HG03039 (cell line): ENCODE data around the gene DNAJB1.

Experiments used
- ATAC-seq: cut with Tn5 transposase; IDR thresholded peaks from one replicate; pipeline ENCODE4 v1.9.1; 2021; ENCODE audit warnings: mild to moderate bottlenecking, moderate library complexity; ENCODE audit not compliant: unreplicated experiment

Gene DNAJB1

DNA sequence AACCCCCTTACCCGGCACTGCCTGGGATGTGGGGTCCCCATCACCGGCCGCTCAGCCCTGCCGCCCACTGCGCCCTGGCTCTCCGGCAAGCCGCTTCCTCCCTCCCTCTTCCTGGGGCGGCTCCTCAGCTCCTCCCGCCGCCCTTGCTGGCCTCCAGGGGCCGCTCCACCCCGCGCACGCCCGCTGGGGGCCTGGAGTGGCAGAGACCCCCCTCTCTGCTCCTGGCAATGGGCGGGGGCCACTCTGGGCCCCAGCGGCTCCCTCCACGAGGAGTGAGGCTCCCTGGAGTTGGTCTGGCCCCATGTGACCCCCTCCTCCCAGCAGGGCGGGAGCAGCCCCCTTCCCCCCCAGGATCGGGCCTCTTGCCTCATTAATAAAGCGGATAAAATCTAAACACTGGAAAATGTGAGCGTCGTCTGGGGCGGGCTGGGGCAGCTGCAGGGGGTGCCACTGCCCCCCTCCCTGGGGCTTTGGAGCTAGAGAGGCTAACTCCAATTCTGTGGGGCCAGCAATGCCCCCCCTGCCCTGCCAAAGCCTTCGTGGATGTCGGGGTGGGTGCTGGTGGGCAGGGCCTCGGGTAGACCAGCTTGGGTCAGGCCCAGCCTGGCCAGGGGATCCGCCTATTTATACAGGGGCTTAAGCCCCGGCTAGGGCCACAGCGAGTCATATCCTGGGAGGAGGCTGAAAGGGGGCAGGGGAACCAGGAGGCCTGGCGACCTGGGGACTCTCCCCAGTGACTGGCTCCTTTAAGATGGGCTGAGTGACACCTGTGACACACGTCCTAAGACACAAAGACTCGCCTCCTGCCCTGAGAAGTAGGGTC lies 42.7 kb downstream of the DNAJB1 start, which contains the start of gene PTGER1:
PTGER1 (minus strand) TSS at position 104 of the 823 bp plus-strand sequence. CDS start 1,034 bp downstream, outside the sequence.
- no peak for ATAC-seq

DNA sequence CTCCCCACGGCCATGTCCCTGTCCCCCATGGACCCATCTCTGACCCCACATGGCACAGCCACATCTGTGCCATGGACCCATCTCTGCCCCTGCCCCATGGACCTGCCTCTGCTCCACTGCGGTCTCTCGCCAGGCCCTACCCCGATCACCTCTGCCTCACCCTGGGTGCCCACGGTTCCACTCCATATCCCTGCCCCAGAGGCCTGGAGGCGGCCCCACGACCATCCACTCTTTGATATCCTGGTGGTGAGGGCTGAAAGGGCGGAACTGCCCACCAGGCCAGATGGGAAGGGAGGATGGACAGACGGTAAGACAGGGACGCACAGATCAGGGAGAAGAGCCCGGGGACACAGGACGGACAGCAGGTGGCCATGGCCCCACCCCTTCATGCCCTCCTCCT lies 43.4 kb downstream of the DNAJB1 start:
- ATAC-seq, result no peak

DNA sequence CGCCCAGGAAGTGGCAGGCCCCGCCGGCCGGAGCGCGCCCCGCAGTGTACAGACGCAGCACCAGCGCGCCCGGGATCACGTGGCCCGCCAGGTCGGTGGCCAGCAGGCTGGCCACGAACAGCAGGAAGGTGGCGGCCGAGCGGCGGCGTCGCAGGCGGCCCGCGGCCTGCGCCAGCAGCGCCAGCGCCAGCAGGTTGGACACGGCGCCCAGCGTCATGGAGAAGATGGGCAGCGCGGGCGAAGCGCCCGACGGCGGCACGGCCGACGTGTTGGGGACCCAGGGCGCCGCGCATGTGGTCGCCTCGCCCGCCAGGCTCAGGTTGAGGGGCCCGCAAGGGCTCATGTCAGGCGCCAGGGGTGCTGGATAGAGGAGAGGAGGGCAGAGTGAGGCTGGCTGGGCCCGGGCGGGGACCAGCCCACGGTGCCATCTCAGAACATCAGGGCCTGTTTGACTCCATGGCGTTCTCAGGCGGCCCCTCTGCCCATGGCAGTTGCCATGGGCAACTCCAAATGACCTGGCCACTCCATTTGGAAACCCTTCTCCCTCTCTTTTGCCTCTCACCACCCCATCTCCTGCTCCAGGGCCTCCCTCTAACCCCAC lies 44.1 kb downstream of the DNAJB1 start:
- ATAC-seq, result no peak

DNA sequence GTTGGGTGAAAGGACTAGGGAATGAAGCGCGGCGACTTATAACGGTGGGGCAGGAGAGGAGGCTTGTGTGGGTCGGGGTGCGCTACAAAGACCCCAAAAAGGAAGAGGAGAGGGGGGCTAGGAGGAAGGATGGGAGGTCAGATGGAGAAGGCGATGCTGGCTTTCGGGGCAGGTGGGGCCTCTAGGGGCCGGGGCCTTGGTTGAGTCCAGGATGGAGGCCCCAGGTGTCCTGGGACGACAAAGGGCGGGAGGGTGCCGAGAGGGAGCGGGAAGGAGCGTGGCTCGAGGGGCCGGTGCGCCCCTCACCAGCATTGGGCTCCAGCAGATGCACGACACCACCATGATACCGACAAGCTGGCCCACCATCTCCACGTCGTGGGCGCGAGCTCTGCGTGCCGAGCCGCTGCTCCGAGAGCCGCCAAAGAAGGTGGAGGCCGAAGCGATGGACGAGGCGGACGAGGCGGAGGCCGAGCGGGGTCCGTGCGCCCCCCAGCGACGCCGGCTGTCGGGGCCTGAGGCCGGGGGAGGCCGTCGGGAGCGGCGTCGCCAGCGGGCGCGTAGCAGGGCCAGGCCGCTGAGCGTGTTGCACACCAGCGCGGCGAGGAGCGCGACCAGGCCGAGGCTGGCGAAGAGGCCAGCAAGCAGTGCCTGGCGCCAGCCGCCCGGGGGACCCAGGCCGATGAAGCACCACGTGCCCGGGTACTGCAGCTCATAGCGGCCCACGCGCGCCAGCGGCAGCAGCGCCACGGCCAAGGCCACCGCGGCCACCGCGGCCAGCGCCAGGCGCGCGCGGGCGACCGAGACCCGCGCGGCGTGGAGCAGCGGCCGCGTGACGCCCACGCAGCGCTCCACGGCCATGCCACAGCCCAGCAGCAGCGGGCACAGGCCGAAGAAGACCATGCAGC lies 44.9 kb downstream of the DNAJB1 start:
- no peak for ATAC-seq

DNA sequence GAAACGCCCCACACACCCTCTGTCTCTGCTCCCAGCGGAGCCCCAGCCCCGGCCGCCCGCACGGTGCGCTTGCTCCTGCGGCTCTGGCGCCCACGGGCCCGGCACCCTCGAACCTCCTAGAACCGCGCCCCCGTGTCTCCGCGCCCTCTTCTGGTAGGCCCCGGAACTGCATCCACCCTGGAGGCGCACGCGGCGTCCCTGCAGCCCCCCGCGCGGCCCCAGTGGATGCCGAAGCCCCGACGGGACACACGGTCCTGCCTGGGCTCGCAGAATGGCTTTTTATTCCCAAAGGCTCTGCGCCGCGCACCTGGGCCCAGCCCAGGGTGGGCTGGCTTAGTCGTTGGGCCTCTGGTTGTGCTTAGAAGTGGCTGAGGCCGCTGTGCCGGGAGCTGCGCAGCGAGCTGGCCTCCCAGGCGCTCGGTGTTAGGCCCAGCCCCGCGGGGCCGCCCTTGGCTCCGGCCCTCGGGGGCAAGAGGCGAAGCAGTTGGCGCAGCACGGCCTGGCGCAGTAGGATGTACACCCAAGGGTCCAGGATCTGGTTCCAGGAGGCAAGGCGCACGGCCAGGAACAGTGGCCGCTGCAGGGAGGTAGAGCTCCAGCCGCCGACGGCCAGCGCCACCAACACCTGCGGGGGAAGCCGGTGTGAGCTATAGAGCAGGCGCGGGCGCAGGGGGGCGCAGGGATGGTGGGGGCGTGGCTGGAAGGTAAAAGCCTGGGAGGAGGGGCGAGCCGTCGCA lies 45.8 kb downstream of the DNAJB1 start:
- ATAC-seq, result no peak

DNA sequence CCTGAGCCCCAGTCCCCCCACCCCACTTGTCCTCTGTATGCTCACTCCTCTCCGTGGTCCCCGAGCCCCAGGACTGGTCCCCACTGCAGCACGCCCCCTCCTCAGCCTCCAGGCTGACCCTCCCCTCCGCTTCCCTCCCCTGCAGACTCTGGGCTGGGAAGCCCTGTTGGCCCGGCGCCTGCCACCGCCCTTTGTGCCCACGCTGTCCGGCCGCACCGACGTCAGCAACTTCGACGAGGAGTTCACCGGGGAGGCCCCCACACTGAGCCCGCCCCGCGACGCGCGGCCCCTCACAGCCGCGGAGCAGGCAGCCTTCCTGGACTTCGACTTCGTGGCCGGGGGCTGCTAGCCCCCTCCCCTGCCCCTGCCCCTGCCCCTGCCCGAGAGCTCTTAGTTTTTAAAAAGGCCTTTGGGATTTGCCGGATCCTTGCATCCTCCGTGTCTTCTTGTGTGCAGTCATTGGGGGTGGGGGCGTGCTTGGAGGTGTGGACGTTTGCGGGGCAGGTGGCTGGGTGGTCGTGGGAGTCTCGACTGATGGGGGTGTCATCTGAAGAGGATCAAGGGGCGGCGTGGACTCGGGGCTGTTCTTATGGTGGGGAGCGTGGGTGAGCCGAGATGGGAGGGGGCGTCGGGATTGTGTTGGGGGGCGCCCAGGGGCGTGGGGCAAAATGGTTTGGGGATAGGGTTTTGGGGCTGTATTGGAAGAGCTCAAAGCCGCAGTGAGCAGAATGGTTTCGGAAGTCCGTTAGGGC lies 46.6 kb downstream of the DNAJB1 start:
- no peak for ATAC-seq

DNA sequence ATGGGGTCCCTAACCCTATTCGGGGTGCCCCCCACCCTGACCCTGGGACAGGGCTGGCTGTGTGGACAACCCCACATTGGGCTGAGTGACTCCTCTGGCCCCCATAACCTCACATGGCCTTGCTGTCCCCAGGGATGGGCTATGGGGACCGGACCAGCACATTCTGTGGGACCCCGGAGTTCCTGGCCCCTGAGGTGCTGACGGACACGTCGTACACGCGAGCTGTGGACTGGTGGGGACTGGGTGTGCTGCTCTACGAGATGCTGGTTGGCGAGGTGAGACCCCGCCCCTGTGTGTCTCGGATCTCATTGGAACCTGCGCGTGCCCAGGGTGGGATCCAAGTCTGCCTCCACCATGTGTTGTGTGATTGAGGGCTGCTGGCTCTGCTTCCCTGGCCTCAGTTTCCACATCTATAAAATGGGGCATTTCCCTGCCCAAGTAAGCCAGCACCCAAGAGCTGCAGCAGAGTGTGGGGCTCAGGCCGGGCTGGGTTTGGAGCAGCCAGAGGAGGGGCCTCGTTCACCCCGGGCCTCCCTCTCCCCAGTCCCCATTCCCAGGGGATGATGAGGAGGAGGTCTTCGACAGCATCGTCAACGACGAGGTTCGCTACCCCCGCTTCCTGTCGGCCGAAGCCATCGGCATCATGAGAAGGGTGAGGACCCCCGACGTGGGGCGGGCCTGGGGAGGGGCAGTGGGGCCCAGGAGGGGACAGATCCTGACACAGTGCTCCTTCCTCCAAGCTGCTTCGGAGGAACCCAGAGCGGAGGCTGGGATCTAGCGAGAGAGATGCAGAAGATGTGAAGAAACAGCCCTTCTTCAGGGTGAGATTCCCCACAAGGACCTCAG lies 47.9 kb downstream of the DNAJB1 start:
- ATAC-seq, result no peak

DNA sequence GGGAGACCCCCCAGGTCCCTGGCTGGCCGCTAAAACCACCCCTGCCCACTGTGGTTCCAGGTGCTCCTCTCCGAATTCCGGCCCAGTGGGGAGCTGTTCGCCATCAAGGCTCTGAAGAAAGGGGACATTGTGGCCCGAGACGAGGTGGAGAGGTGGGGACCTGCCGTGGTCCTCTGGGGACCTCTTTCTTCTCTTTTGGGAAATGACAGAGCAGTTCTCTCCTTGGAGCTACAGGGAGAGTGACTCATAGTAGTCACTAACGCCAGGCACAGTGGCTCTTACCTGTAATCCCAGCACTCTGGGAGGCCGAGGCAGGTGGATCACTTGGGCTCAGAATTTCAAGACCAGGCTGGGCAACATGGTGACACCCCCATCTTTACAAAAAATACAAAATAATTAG lies 50.4 kb downstream of the DNAJB1 start:
- ATAC-seq, result no peak

DNA sequence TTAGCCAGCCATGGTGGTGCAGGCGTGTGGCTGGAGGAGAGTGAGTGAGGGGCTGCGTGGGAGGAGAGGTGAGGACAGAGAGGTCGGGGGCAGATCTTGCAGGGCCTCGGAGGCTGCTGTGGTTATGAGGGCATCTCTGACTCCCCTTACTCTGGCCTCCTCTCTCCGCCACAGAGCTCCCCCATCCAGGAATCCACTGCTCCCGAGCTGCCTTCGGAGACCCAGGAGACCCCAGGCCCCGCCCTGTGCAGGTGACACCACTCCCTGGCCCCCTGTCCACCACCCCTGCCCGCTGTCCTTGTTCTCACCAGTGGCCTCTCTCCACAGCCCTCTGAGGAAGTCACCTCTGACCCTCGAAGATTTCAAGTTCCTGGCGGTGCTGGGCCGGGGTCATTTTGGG lies 50.8 kb downstream of the DNAJB1 start:
- no peak for ATAC-seq
